OCI-LY7 (cell line): ENCODE data around the gene LDAH. TPM values are rescaled to one million over a fixed set of nuclear protein-coding genes. Genes with fewer than 3 reads are reported as not detected.

ENCODE experiments used
- BruUV-seq: library from RNA; stranded (reverse); fragments of 400-500 nt; replicated peaks from 2 replicates; lab custom pipeline; 2021; lab: Mats Ljungman, UMichigan
- CTCF ChIA-PET: fragments of 300-600 bp; sonication (Branson Sonifier 250); formaldehyde crosslinking; loops from one replicate; lab custom pipeline; 2022; ENCODE audit warnings: antibody characterized with exemption; ENCODE audit not compliant: unreplicated experiment; lab: Charles Lee
- POLR2A ChIA-PET: fragments of 300-600 bp; sonication (Branson Sonifier 250); formaldehyde crosslinking; loops from one replicate; lab custom pipeline; 2022; ENCODE audit warnings: antibody characterized with exemption; lab: Charles Lee
- DNase-seq: peaks from one replicate; pipeline ENCODE4 v3.0.0-alpha.2; 2015; ENCODE audit warnings: low spot score
- H2AFZ ChIP-seq: fragments of 200-600 bp; sonication (generic), shearing (Covaris generic); 2 replicates; pipeline ENCODE4 v1.6.1; 2014; ENCODE audit warnings: mild to moderate bottlenecking, antibody characterized with exemption, low read length, moderate library complexity
- H3K27ac ChIP-seq: fragments of 200-600 bp; sonication (generic); 2 replicates; pipeline ENCODE4 v1.5.1; 2014; ENCODE audit warnings: mixed run types, low read depth, mild to moderate bottlenecking, moderate library complexity, low read length, inconsistent platforms; ENCODE audit not compliant: poor library complexity, severe bottlenecking
- H3K36me3 ChIP-seq: fragments of 200-600 bp; sonication (generic); 2 replicates; pipeline ENCODE4 v1.6.1; 2014; ENCODE audit warnings: mild to moderate bottlenecking, antibody characterized with exemption, low read length, moderate library complexity, mixed read lengths; ENCODE audit not compliant: insufficient read depth
- H3K4me1 ChIP-seq: fragments of 200-600 bp; sonication (generic); 2 replicates; pipeline ENCODE4 v1.5.1; 2014; ENCODE audit warnings: mild to moderate bottlenecking, low read length; ENCODE audit not compliant: insufficient read depth, poor library complexity, severe bottlenecking
- H3K4me2 ChIP-seq: fragments of 200-600 bp; sonication (generic); 2 replicates; pipeline ENCODE4 v1.6.1; 2014; ENCODE audit warnings: mild to moderate bottlenecking, low read length
- H3K4me3 ChIP-seq: fragments of 200-600 bp; sonication (generic); 2 replicates; pipeline ENCODE4 v1.5.1; 2014; ENCODE audit warnings: mild to moderate bottlenecking, low read depth, low read length; ENCODE audit not compliant: poor library complexity, severe bottlenecking
- H3K79me2 ChIP-seq: fragments of 200-600 bp; sonication (generic); 2 replicates; pipeline ENCODE4 v1.6.1; 2016; ENCODE audit warnings: low read depth, mild to moderate bottlenecking, low read length, moderate library complexity, mixed read lengths; ENCODE audit not compliant: insufficient read depth
- H3K9me2 ChIP-seq: fragments of 200-600 bp; sonication (generic); 2 replicates; pipeline ENCODE4 v1.6.1; 2016; ENCODE audit warnings: mild to moderate bottlenecking, low read length, mixed read lengths; ENCODE audit not compliant: insufficient read depth
- H3K9me3 ChIP-seq: fragments of 200-600 bp; sonication (generic); 2 replicates; pipeline ENCODE4 v1.6.1; 2014; ENCODE audit warnings: mild to moderate bottlenecking, mixed run types, low read length, mixed read lengths
- H4K20me1 ChIP-seq: fragments of 200-600 bp; sonication (generic); 2 replicates; pipeline ENCODE4 v1.6.1; 2014; ENCODE audit warnings: mild to moderate bottlenecking, antibody characterized with exemption, low read length, moderate library complexity, mixed read lengths; ENCODE audit not compliant: insufficient read depth
- EZH2phosphoT487 ChIP-seq: fragments of 200-600 bp; sonication (generic); IDR thresholded peaks from 2 replicates; pipeline ENCODE4 v1.6.1; 2018; ENCODE audit warnings: low read depth, borderline replicate concordance, mild to moderate bottlenecking, mixed run types, antibody characterized with exemption, low read length, moderate library complexity, mixed read lengths
- intact Hi-C: fragments of 100-400 bp; cut with micrococcal nuclease; formaldehyde crosslinking; loops from one replicate; pipeline ENCODE4 v1.10.0; 2022; ENCODE audit not compliant: unreplicated experiment
- total RNA-seq, 2 experiments: library from RNA; depleted of rRNA in 1 of 2; stranded (reverse); fragments of >200 nt in 1 of 2; shearing (Covaris generic) in 1 of 2; gene quantifications; 2 replicates each; pipeline ENCODE4 v1.2.3, GENCODE V29; 2014 to 2022
- TF ChIP-seq, protein P1 (sequence below): fragments of 200-600 bp; sonication (generic); conservative IDR thresholded peaks from 2 replicates; pipeline ENCODE4 v1.5.1; 2014; ENCODE audit warnings: mild to moderate bottlenecking, antibody characterized with exemption, low read length, moderate library complexity, mixed read lengths

LDAH gene
- total RNA-seq, 2 experiments from 2014 or later: 21.7 to 38.1 TPM

DNA sequence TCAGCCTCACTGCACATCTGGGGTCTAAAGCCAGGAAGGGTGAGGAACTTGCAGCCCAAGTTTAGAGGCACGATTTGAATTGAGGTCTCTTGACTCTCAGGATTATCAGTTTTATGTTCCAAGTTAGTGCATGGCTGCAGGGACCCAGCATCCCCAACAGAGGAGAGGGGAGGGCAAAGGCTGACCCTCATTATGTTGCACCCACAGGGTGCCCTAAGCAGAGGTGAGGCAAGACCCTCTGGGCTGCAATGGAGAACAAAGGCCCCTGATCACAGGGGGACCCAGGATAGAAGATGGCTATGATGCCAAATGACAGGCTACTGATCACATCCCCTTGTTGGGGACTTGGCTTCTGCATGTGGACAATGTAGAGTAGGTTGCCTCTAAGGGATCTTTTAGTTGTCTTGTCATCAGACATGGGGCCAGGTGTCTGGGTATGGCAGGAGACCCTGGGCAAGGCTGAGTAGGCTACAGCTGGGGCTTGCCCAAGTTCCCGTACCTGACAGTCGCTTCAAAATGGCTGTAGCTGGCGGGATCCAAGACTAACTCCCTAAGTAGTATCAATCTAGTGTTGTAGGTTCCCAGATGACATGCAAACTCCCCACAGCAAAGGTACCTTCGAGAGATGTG lies 160.5 kb downstream of the LDAH start:
- peaks cover 7% of the 10 kb centered on the region for H3K4me1 ChIP-seq
- H3K9me3 ChIP-seq: no peaks in the 10 kb centered on the region
- no TSS peak for BruUV-seq
- CTCF ChIA-PET: interaction anchor here (1.4 to 3.3 kb wide), 4 partner anchors 11 to 455 kb away, joined by 4 to 23 read pairs (median 14); no protein-coding TSS in a partner anchor
- TF ChIP-seq EZH2phosphoT487: no peak
- TF ChIP-seq, protein P1, sequence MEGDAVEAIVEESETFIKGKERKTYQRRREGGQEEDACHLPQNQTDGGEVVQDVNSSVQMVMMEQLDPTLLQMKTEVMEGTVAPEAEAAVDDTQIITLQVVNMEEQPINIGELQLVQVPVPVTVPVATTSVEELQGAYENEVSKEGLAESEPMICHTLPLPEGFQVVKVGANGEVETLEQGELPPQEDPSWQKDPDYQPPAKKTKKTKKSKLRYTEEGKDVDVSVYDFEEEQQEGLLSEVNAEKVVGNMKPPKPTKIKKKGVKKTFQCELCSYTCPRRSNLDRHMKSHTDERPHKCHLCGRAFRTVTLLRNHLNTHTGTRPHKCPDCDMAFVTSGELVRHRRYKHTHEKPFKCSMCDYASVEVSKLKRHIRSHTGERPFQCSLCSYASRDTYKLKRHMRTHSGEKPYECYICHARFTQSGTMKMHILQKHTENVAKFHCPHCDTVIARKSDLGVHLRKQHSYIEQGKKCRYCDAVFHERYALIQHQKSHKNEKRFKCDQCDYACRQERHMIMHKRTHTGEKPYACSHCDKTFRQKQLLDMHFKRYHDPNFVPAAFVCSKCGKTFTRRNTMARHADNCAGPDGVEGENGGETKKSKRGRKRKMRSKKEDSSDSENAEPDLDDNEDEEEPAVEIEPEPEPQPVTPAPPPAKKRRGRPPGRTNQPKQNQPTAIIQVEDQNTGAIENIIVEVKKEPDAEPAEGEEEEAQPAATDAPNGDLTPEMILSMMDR: no peak
- no peak overlapping the region for H2AFZ ChIP-seq
- H3K27ac ChIP-seq: no peak overlapping the region
- H3K36me3 ChIP-seq: no peaks in the 10 kb centered on the region
- POLR2A ChIA-PET: interaction anchor here (3.9 kb wide), 1 partner anchor 14 kb away, joined by 30 read pairs; no protein-coding TSS in a partner anchor
- no peaks in the 10 kb centered on the region for H3K9me2 ChIP-seq
- H3K4me3 ChIP-seq: no peak overlapping the region
- no peak for DNase-seq
- no peaks in the 10 kb centered on the region for H3K79me2 ChIP-seq
- H4K20me1 ChIP-seq: no peaks in the 10 kb centered on the region
- H3K4me2 ChIP-seq: no peak overlapping the region
- intact Hi-C loops: loop anchor here (5.0 kb wide), 3 partner anchors 160 to 455 kb away; partner anchors contain the start of gene LDAH

DNA sequence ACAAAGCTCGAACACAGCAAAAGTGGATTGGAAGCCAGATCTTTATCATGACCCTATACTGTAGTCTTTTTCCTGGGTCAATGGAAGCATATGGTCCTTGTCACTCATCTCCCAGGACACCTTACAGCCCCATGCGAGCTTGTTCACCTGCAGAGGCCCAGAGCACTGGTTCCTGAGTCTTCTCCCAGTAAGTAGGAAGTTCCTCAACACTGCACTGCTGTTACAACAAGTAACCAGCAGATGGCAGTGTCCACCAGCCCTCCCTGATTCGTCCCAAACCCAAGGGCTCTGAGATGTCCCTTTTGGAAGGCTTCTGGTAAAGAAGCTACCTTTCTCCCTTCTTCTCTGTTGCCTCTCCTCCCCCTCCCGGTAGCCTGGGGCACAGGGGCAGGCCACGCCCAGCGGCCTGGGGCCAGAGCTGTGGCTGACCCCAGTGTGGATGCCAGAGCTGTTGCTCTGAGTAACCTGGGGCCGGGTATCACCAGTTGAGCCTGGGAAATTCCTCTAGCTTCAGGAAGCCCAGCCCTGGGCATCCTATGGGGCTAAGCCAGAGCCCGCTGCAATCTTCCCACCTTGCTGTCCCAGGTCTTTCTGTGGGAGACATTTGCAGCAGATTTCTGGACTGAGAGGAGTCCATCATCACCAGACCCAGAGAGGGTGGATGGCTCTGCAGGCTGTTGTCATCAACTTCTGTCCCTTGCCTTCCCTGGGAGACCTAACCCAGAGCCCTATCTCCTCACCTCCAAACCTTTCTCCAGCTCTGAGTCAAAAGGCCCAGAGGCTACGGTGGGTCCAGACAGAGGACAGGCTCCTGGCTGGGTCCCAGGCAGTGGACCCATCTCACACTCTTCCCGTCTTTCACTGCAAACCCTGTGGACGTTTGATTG lies 161.2 kb downstream of the LDAH start:
- Histone ChIP-seq H3K4me3 (no peak overlapping the region), H3K4me2 (no peak overlapping the region), H2AFZ (no peak overlapping the region), H4K20me1 (no peaks in the 10 kb centered on the region), H3K9me2 (no peaks in the 10 kb centered on the region), H3K79me2 (no peaks in the 10 kb centered on the region), H3K4me1 (peaks cover 13% of the 10 kb centered on the region), H3K27ac (no peak overlapping the region), H3K36me3 (no peaks in the 10 kb centered on the region), H3K9me3 (no peaks in the 10 kb centered on the region)
- no TSS peak for BruUV-seq
- DNase-seq: peak; percentile 75
- TF ChIP-seq, protein P1: peak; percentile 94
- no peak for TF ChIP-seq EZH2phosphoT487
- intact Hi-C loops: loop anchor here (1.0 to 5.0 kb wide), 5 partner anchors 15 to 456 kb away; partner anchors contain the start of gene LDAH
- CTCF ChIA-PET: interaction anchor here (0.6 to 3.3 kb wide), 6 partner anchors 10 to 455 kb away, joined by 3 to 23 read pairs (median 6); no protein-coding TSS in a partner anchor
- POLR2A ChIA-PET: interaction anchor here (0.7 to 3.9 kb wide), 3 partner anchors 15 to 302 kb away, joined by 3 to 30 read pairs (median 4); no protein-coding TSS in a partner anchor
